ENCODE data around the gene TECPR2.

TECPR2 gene

DNA sequence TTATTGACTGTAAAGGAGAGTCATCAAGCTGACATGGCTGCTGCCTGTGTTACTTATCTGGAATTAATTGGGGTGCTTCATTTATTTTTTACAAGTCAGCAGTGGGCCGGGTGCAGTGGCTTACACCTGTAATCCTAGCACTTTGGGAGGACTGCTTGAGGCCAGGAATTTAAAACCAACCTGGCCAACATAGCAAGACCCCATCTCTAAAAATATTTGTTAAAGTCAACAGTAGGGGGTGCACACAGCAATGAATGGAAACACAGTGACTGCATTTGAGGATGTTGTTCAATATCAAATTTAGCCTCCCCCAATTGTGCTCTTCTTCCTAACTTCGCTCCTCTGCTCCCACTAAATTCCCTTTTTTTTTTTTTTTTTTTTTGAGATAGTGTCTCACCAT is 94.8 kb downstream of the TECPR2 start:
- TF ChIP-seq, protein P1, sequence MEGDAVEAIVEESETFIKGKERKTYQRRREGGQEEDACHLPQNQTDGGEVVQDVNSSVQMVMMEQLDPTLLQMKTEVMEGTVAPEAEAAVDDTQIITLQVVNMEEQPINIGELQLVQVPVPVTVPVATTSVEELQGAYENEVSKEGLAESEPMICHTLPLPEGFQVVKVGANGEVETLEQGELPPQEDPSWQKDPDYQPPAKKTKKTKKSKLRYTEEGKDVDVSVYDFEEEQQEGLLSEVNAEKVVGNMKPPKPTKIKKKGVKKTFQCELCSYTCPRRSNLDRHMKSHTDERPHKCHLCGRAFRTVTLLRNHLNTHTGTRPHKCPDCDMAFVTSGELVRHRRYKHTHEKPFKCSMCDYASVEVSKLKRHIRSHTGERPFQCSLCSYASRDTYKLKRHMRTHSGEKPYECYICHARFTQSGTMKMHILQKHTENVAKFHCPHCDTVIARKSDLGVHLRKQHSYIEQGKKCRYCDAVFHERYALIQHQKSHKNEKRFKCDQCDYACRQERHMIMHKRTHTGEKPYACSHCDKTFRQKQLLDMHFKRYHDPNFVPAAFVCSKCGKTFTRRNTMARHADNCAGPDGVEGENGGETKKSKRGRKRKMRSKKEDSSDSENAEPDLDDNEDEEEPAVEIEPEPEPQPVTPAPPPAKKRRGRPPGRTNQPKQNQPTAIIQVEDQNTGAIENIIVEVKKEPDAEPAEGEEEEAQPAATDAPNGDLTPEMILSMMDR (IDR thresholded peaks at IDR 0.05) = no peak
- Histone ChIP-seq H3K36me3 (peaks cover 26 to 92% (median 60%) of the 10 kb centered on the region in 3 donors), H3K27me3 (no peaks in the 10 kb centered on the region), H3K4me1 (no peaks in the 10 kb centered on the region), H3K4me3 (no peak overlapping the region), H3K9me3 (no peaks in the 10 kb centered on the region), H3K27ac (no peak overlapping the region)
- intact Hi-C loops (cut with DNase I; ENCODE audit: low total_unique reads) = no loop called here
- no peak for DNase-seq

DNA sequence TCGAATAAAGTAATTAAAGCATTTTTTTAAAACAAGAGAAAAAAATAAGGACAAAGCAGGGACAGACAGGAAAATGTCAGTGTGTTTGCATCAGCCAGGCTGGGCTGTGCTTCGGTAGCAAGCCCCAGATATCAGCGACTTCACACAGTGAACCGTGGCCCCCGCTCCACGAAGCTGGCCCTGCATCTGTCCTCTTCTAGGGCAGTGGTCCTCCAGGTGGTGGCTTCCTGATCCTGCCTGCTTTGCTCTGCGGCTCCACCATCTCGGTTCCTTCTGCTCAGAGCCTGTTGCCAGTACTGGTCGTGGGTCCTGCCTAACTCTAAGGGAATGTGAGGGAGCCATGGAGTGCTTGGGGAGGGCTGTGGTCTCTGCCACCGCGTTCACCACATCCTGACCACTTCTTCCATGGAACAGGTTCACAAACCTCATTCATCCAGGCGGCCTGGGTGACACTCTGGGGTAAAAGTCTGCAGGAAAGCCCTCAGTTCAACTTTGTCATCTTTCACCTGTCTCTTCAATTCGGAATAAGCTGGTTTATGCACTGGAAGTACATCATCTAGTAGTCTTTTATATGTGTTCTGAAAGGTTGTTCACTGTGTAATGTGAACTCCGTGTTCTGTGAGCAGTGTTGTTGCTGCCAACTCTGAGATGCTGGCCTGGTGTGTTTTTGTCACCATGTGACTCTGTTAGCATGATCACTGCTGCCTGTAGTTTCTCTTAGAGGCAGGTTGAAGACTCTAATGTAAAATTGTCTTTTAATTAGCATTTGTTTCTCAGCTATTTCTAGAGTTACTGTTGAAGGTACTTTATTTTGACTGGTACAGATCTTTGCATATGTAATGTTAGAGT is 99.0 kb downstream of the TECPR2 start:
- DNase-seq = no peak
- Histone ChIP-seq H3K36me3 (peaks cover 21 to 85% (median 46%) of the 10 kb centered on the region in 3 donors), H3K4me3 (no peak overlapping the region), H3K27me3 (no peaks in the 10 kb centered on the region), H3K27ac (no peak overlapping the region), H3K4me1 (no peaks in the 10 kb centered on the region), H3K9me3 (no peaks in the 10 kb centered on the region)
- intact Hi-C loops (cut with DNase I; ENCODE audit: low total_unique reads) = no loop called here
- TF ChIP-seq, protein P1 (IDR thresholded peaks at IDR 0.05) = no peak

DNA sequence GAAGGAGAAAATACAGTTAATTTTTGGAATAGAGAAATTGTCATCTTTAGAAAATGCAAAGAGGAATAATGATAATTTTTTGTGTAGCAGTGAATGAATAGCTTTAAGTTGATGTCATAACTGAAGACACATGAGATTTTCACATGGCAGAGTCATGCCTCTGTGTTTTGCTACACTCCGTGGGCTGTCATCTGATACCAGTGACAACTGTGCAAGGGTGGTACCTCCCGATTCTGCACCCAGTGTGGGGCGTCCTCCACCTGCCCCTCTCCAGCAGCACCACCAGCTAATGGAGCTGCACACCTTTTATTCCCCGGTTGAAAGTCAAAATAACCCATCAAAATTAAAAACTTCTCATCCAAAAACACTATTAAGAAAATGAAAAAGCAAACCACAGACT is 99.7 kb downstream of the TECPR2 start:
- Histone ChIP-seq H3K27ac (no peak overlapping the region), H3K27me3 (no peaks in the 10 kb centered on the region)
- intact Hi-C loops (cut with DNase I; ENCODE audit: low total_unique reads) = no loop called here

DNA sequence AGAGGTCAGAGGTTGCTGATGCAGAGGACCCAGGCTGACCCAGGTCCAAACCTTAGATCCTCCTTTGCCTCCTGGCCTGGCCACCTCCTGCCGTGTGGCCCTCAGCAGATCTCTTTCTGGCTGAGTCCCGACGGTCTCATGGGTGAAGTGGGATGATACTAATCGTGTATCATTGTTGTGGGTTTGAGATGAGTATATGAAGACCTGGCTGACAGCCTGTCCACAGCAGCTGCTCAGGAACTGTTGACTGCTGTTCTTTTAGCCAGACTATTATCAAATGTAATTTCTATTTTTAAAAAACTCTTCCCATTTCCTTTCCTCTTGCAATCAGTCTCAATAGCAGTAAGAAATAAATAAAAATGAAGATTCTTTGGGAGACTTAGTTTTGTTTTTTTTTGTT is 101.3 kb downstream of the TECPR2 start:
- TF ChIP-seq, protein P1 (IDR thresholded peaks at IDR 0.05) = no peak
- Histone ChIP-seq H3K36me3 (peaks cover 18 to 67% (median 44%) of the 10 kb centered on the region in 3 donors), H3K4me3 (no peak overlapping the region), H3K27me3 (no peaks in the 10 kb centered on the region), H3K9me3 (no peaks in the 10 kb centered on the region), H3K4me1 (no peaks in the 10 kb centered on the region), H3K27ac (no peak overlapping the region)
- DNase-seq = no peak
- intact Hi-C loops (cut with DNase I; ENCODE audit: low total_unique reads) = no loop called here

More for the DNA sequence above, 99.7 kb downstream of the TECPR2 start:
- no peak for DNase-seq
- peaks cover 18 to 82% (median 44%) of the 10 kb centered on the region in 3 donors for H3K36me3 ChIP-seq
- H3K4me3 ChIP-seq = no peak overlapping the region
- no peaks in the 10 kb centered on the region for H3K9me3 ChIP-seq
- no peaks in the 10 kb centered on the region for H3K4me1 ChIP-seq
- TF ChIP-seq, protein P1 (IDR thresholded peaks at IDR 0.05) = no peak

DNA sequence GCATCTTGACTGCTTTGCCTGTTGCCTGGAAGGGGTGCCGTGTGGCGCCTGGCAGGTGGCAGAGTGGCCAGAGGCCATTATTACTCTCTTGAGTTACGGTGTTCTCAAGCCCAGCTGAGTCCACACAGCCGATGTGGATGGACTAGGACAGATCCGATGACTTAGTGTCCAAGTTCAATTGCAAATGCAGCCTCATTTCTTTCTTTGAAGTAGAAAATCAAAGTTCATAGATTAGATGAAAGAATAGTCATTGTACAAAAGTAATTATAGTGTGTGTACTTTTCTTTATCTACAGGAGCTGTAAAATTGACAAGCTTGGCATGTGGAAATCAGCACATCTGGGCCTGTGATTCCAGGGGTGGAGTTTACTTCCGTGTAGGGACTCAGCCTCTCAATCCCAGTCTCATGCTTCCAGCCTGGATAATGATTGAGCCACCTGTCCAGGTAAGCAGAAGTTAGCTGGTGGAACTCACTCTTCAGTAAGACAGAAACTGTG is 102.2 kb downstream of the TECPR2 start:
- DNase-seq = no peak
- intact Hi-C loops (cut with DNase I; ENCODE audit: low total_unique reads) = no loop called here
- TF ChIP-seq, protein P1 (IDR thresholded peaks at IDR 0.05) = no peak
- Histone ChIP-seq H3K4me3 (no peak overlapping the region), H3K36me3 (peaks cover 18 to 58% (median 37%) of the 10 kb centered on the region in 3 donors), H3K27me3 (no peaks in the 10 kb centered on the region), H3K4me1 (no peaks in the 10 kb centered on the region), H3K27ac (no peak overlapping the region), H3K9me3 (no peaks in the 10 kb centered on the region)
